Heart left ventricle (tissue), 13 donors: ENCODE measurements around the gene RAB20.

Experiments used
- CTCF ChIP-seq, 12 donors: fragments of 200-600 bp; sonication (generic) in 4 of 12; IDR thresholded peaks; one replicate each; pipeline versions ENCODE4 v1.5.0 to v1.8.0; 2018 to 2022; ENCODE audit warnings: antibody characterized with exemption in 12 of 12, mild to moderate bottlenecking in 5 of 12
- POLR2A ChIP-seq, 2 donors: fragments of 450-650 bp; IDR thresholded peaks; one replicate each; pipeline ENCODE4 v1.6.1; 2017; ENCODE audit warnings: antibody characterized with exemption in 2 of 2, mild to moderate bottlenecking in 2 of 2, moderate library complexity in 2 of 2
- donor health status: ischemic (EF 13 %, LVEDD 7.1; RV severe dilation, severe dysfunction).
- donor health status: DM: no; HTN: yes; CAD: no.
- donor health status: DM: no; HTN: no; CAD: no.
- donor health status: ischemic (EF 25% LVEDD 6.9; RV normal size, moderate dysfunction).
- donor health status: ischemic (EF 25% LVEDD 5.7; RV mildly dilated, moderate dysfunction).
- donor health status: ischemic (EF 35%, LVEDD 5.7; RV mildly dilated, moderate dysfunction).
- donor health status: nonischemic (EF 11% LVEDD 7.7; RV severe dilation, severe dysfunction).
- donor health status: DM: yes; HTN: yes; CAD: no.
- donor health status: PGD.
- donor health status: ischemic (EF 29% LVEDD 5.4; RV normal size, mild dysfunction).
- donor health status: nonischemic (EF 23%, LVEDD 6.1; RV moderate dilation, normal function).

DNA sequence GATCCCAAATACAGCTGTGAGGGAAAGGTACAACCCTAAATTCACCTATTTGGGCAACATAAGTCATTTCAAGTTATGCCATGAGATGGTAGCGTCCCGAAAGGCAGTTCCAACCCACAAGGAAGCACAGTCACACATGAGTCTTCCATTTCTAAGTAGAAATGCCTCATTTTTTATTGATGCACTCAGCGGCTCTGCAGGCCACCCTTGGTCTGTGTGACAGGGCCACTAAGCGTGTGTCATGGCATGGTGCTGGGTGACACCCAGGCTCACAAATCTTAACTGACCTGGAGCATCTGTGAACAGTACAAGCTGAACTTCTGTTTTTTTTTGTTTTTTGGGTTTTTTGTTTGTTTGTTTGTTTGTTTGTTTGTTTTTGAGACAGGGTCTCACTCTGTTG, 15.1 kb downstream of the RAB20 start:
- no peak for TF ChIP-seq CTCF (IDR thresholded peaks at IDR 0.05)
- TF ChIP-seq POLR2A (IDR thresholded peaks at IDR 0.05), result no peak
